NCI-H1417 (cell line): ENCODE data around the gene HMMR.
"Not testable (repeated sequence)": the region's sequence is repeated elsewhere in the genome, so short reads cannot be mapped to it uniquely, and the experiment has no call there.

ENCODE experiments used
- DNase-seq, 3 experiments: peaks; one replicate each; lab custom pipeline; 2025; lab: John Stamatoyannopoulos, UW

HMMR gene

DNA sequence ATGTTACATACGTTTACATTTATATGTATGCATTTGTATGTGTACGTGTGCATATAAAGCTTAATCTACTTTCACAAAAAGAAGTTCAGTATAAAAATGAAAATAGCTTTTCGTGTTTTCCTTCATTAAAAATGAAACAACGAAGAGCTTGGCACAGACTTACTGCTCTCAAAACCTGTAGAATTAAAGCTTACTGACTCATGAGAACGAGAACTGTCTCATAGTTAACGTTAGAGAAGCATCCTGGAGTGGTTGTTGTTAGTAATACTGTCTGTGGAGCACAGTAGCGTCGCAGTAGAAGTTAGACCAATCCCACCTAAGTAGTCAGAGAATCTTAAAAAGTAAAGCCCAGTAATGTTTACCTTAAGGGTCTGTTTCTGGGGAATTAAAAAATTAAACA lies 46.3 kb downstream of the HMMR start:
- peak in 1 of 3 experiments; percentile 2 for DNase-seq

- no peak for DNase-seq
These were observed 48.3 kb downstream of the HMMR start for GRCh38 chr5:163508753-163509152.

GRCh38 chr5:163509291-163509951 lies 49.0 kb downstream of the HMMR start:
- DNase-seq: peak in 1 of 3 experiments; percentile 4

DNA sequence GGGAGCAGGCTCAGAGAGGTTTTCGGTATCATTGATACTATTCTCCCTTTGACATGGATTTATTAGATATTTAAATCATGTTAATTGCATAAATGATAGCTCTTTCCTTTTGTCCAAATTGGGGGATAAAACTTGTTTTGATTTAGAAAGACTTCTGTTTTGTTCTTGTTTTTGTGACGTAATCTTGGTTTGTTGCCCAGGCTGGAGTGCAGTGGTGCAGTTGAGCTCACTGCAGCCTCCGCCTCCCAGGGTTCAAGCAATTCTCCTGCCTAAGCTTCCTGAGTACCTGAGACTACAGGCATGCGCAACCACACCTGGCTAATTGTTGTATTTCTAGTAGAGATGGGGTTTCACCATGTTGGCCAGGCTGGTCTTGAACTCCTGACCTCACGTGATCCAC lies 52.1 kb downstream of the HMMR start:
- no peak for DNase-seq

GRCh38 chr5:163525096-163525495 lies 64.7 kb downstream of the HMMR start:
- no peak for DNase-seq

DNA sequence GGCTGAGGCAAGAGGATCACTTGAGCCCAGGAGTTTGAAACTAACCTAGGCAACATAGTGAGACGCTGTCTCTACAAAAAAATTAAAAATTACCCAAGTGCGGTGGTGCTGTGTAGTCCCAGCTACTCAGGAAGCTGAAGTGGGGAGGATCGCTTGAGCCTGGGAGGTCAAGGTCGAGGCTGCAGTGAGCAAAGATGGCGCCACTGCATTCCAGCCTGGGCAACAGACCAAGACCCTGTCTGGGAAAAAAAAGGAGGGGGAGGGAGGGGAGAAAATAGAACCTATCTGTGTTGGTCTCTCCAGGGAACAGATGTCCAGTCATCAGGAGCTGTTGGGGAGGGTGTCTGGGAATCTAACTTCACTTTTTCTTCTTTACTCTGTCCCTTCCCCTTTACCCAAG lies 69.3 kb downstream of the HMMR start:
- no peak for DNase-seq

DNA sequence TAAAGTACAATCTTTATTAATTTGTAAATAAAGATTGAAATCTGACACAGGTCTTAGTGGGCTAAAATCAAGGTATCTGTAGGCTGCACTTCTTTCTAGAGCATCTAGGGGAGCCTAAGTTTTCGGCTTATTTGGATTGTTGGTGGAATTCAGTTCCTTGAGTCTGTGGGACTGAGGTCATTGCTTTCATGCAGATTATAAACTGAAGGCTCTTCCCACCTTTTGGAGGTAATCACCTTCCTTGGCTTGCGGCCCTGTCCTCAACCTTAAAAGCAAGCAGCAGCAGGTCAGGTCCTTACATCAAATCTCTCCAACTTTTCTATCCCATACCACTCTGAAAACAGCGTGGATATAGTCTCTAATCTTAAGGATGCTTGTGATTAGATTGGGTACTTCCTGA lies 70.8 kb downstream of the HMMR start:
- DNase-seq: no peak

DNA sequence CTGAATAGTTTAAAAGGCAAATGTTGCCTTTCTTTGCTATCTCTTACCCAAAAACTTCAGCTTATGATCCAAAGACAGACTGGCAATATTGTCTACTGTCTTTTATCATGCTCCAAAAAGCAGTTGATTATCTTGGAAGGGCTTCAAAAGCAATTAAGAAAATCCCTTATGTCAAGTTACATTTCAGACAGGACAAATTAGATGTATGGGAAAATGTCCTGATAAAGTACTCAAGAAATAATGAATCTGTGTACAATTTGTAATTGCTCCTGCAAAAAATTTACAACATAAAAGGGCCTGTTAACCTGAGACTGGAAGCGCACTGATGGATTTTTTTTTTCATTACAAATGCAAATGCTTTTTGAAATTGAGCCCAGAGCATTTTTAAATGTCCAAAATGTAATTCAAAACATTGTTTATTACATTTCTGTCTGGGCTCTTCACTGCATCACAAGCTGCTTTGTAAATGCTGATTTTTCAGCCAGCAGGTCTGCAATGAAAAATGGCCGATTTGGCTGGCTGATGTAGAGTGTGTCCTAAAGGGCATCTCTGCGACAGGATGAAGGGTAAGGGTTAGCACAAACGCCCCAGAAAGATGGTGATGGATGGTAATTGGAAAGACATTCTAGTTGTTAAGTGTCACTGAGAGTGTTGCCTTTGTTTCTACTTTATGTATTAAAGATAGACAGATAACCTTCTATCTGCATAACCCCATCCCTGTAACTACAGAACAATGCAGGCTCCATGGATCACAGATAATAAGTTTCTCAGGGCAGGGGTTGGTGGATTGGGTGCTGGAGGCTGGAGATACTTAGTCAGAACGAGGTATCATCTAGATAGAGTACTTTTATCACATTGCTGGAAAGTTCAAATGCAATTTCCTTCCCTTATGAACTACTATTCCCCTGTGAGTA lies 72.0 kb downstream of the HMMR start:
- peak in 1 of 3 experiments; percentile 1 for DNase-seq

GRCh38 chr5:163533223-163533622 lies 72.8 kb downstream of the HMMR start:
- peak in 1 of 3 experiments; percentile 2 for DNase-seq

GRCh38 chr5:163534492-163535094 lies 74.2 kb downstream of the HMMR start:
- no peak for DNase-seq

- DNase-seq: no peak
These were observed 74.9 kb downstream of the HMMR start for GRCh38 chr5:163535290-163535689.

GRCh38 chr5:163536442-163536841 lies 76.0 kb downstream of the HMMR start:
- DNase-seq: not testable (repeated sequence)

DNA sequence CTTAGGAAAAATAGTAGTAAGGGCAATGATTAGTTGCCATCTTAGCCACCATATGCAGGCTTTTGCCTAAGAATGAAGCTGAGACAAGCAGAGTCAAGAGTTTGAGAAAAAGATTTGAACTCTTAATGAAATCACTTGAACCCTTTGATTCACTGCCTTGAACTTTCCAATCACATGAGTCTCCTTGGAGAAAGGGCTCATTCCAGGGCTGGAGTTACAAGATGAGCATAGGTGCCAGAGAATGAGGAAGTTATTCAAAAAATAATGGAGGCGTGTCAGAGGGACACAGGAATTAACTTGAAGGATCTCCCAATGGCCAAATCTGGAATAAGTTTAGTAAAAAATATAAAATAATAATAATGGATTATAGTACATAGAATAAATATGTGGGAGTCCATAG lies 80.3 kb downstream of the HMMR start:
- DNase-seq: no peak
